ENCODE measurements around the gene PROM2.

GRCh38 chr2:95310651-95311050 lies 36.4 kb downstream of the PROM2 start:
- TF ChIP-seq POLR2A (IDR thresholded peaks at IDR 0.05; ENCODE audit: low read depth, low read length) (no peak), CTCF (IDR thresholded peaks at IDR 0.05; ENCODE audit: extremely low read depth in 1 of 2, insufficient read depth in 1 of 2, low read depth in 1 of 2, low read length in 2 of 2) (no peak), EZH2 (IDR thresholded peaks at IDR 0.05; ENCODE audit: borderline replicate concordance, low read depth, low read length, severe bottlenecking) (no peak), POLR2AphosphoS5 (IDR thresholded peaks at IDR 0.05; ENCODE audit: insufficient read depth, low read depth, low read length) (no peak)
